8988T (cell line): Measurements from ENCODE around the gene PSMA2.
"Not testable (repeated sequence)": the region's sequence is repeated elsewhere in the genome, so short reads cannot be mapped to it uniquely, and the experiment has no call there.

Experiments used
- DNase-seq: peaks from one replicate; pipeline ENCODE4 v3.0.0; 2011

PSMA2 gene

GRCh38 chr7:42900842-42901241, 31.1 kb downstream of the PSMA2 start:
- DNase-seq = no peak

DNA sequence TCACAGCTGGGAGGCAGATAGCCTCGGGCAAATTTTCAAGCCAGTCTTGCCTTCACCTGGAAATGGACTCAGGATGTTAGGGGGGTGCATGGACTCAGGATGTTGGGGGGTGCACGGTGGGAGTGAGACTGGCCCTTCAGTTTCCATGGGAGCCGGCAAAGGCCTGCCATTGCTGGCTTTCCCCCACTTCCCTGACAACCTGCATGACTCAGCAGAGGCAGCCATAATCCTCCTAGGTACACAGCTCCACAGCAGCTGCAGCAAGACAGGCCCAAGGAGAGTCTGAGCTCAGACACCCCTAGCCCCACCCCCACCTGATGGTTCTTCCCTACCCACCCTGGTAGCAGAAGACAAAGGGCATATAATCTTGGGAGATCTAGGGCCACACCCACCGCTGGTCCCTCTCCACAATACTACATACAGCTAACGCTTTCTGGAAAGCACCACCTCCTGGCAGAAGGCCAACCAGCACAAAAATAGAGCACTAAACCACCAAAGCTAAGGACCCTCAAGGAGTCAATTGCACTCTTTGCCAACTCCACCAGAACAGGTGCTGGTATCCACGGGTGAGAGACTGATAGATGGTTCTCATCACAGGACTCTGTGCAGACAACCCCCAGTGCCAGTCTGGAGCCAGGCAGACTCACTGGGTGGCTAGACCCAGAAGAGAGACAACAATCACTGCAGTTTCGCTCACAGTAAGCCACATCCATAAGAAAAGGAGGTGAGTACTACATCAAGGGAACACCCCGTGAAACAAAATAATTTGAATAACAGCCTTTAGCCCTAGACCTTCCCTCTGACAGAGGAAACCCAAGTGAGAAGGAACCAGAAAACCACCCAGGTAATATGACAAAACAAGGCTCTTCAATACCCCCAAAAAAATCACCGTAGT, 38.4 kb downstream of the PSMA2 start:
- no peak for DNase-seq

- DNase-seq = no peak
Measured at GRCh38 chr7:42886893-42887505, 45.0 kb downstream of the PSMA2 start.

GRCh38 chr7:42886129-42886528, 45.8 kb downstream of the PSMA2 start:
- no peak for DNase-seq

GRCh38 chr7:42885183-42885582, 46.8 kb downstream of the PSMA2 start:
- DNase-seq = not testable (repeated sequence)

GRCh38 chr7:42883950-42884349, 48.0 kb downstream of the PSMA2 start:
- DNase-seq = no peak

DNA sequence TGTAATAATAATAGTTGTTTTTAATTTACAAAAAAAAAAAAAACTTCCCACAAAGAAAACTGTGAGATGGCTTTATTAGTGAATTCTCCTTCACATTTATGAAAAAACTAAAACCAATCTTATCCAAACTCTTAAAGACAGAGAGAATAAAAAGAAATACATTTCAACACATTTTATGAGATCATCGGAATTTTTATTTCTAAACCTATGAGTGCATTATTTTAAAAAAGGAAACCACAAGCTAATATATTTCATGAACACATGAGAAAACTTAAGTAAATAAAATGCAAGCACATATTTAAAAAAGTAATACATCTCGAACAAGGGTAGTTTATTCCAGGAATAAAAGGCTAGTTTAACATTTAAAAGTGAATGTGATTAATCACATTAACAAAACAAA, 51.6 kb downstream of the PSMA2 start:
- DNase-seq = no peak

- no peak for DNase-seq
Measured at GRCh38 chr7:42878303-42878702, 53.7 kb downstream of the PSMA2 start.

DNA sequence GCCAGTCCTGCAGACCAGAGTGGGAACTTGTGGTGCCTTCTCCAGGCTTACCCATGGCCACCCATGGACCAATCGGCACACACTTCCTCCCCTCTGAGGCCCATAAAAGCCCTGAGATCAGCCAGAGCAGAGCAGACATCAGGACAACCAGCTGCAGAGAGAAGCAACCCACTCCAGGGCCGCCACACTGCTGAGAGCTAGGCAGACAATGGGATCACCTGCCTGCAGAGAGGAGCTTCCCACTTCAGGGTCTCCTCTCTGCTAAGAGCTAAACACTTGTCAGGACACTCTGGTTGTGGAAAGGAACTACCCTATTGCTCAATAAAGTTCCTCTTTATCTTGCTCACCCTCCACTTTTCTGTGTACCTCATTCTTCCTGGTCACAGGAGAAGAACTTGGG, 54.1 kb downstream of the PSMA2 start:
- DNase-seq = no peak

DNA sequence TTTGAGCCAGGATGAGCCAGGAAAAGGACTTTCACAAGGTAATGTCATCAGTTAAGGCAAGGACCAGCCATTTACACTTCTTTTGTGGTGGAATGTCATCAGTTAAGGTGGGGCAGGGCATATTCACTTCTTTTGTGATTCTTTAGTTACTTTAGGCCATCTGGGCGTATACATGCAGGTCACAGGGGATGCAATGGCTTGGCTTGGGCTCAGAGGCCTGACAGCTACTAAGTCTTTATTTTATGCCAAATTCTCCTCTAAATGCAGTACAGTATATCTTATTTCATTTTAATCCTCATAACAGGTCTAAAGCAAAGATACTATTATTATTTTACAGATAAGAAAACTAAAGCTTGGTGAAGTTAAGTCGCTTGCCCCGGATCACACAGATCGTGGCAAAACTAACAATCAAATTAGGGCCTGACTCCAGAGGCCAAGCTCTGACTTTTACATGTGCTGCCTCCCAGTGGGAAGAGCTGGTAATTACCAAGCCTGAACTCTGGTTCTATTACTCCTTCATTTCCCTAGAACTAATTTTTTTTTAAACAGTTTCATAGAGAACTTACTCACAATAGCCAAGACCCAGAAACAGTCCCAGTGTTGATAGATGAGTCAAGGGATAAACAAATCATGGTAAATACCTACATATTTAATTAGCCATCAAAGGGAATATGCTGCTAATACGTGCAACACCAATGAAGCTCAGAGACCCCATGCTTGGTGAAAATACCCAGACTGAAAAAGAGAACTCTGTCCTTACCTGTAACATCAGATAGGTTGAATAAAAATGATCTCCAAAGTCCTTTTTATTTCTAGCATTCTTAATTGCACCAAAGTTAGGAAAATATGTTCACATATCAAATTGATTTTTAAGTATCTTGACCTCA, 55.5 kb downstream of the PSMA2 start:
- DNase-seq = no peak

DNA sequence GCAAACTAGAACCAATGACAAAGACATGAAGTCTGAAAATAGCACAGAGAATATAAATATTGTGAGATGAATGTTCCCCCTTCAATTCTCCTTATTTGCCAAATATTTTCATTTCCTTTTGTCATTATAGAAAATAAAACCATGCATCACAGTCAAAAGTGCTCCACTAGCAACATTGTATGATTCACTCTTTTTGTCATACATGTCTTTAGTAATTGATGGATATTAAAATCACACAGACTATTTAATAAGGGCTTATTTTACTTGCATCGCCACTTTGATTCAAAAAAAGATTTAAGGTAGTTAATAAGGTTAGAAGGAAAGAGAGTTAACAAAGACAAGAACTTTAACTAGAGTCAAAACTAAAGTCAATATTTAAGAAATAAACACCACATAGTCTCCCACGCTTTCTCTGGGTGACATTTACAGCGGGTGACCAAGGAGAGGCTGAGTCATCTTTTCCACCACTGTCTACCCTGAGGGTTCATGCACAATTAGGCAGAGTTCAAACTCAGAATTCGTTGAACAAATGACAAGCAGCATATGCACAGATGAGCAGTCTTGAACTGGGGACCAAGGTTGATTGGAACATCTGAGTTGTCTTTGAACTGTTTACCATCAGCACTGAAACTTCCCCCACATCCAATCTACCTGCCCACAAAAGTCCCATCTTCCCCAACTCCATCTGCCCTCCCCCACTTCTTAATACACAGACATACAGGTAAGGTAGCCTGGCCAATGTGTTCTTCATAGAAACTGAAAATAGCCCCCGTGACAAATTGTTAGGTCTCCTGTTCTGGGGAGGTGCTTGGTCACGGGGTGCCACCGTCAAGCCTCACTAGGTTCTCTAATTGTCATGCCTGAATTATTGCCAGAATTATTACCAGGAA, 62.6 kb downstream of the PSMA2 start:
- DNase-seq = no peak

DNA sequence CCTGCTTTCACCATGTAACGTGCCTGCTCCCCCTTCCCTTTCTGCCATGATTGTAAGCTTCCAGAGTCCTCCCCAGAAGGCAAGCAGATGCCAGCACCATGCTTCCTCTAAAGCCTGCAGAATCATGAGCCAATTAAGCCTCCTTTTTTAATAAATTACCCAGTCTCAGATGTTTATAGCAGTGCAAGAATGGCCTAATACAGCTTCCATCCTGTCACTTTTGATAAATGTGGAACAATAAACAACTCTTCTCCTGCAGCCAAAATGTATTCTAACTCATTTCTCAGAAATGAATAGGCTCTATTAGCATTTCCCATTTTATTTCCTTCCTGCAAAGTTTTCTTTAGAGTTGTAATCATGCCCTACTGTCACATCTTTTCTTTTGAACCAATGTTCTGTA, 63.5 kb downstream of the PSMA2 start:
- no peak for DNase-seq
